DMS153 (cell line): ENCODE results near the gene RABL6.
"Not testable (repeated sequence)": the region's sequence is repeated elsewhere in the genome, so short reads cannot be mapped to it uniquely, and the experiment has no call there.

Source experiments
- DNase-seq: peaks from one replicate; lab custom pipeline; 2025; lab: John Stamatoyannopoulos, UW

Gene RABL6

GRCh38 chr9:136807281-136808074 lies at the start of gene RABL6:
TSS of gene RABL6 (plus strand) at chr9:136807948. CDS start at chr9:136808197, 249 bp downstream.
- no peak for DNase-seq

- DNase-seq: no peak
These were observed 48.7 kb upstream of the RABL6 start for GRCh38 chr9:136759001-136759400.

GRCh38 chr9:136759436-136760325 lies 48.1 kb upstream of the RABL6 start:
- no peak for DNase-seq

GRCh38 chr9:136760424-136760823 lies 47.3 kb upstream of the RABL6 start:
- DNase-seq: no peak

- not testable (repeated sequence) for DNase-seq
These were observed 46.8 kb upstream of the RABL6 start for GRCh38 chr9:136760834-136761544.

- DNase-seq: no peak
These were observed 46.2 kb upstream of the RABL6 start for GRCh38 chr9:136761545-136761981.

GRCh38 chr9:136762221-136762691 lies 45.5 kb upstream of the RABL6 start:
- DNase-seq: no peak

GRCh38 chr9:136762915-136763648 lies 44.7 kb upstream of the RABL6 start:
- DNase-seq: peak; percentile 40

GRCh38 chr9:136763649-136764035 lies 44.1 kb upstream of the RABL6 start:
- no peak for DNase-seq

GRCh38 chr9:136764301-136764891 lies 43.4 kb upstream of the RABL6 start, which contains the start of gene LCN15:
TSS of gene LCN15 (minus strand) at chr9:136764518. CDS start at chr9:136764488, 30 bp downstream.
- peak; percentile 80 for DNase-seq

GRCh38 chr9:136765041-136765440 lies 42.7 kb upstream of the RABL6 start:
- peak; percentile 34 for DNase-seq

GRCh38 chr9:136765745-136766409 lies 41.9 kb upstream of the RABL6 start:
- DNase-seq: not testable (repeated sequence)

- peak; percentile 73 for DNase-seq
These were observed 41.2 kb upstream of the RABL6 start for GRCh38 chr9:136766410-136767120.

- no peak for DNase-seq
These were observed 38.0 kb upstream of the RABL6 start for GRCh38 chr9:136769710-136770191.

- DNase-seq: no peak
These were observed 35.8 kb upstream of the RABL6 start for GRCh38 chr9:136771907-136772415.

- DNase-seq: no peak
These were observed 34.2 kb upstream of the RABL6 start for GRCh38 chr9:136773386-136774044.

- no peak for DNase-seq
These were observed 33.2 kb upstream of the RABL6 start for GRCh38 chr9:136774416-136775045.

- DNase-seq: no peak
These were observed 32.6 kb upstream of the RABL6 start for GRCh38 chr9:136775191-136775590.
